ENCODE data around the gene DNAH2.

DNA sequence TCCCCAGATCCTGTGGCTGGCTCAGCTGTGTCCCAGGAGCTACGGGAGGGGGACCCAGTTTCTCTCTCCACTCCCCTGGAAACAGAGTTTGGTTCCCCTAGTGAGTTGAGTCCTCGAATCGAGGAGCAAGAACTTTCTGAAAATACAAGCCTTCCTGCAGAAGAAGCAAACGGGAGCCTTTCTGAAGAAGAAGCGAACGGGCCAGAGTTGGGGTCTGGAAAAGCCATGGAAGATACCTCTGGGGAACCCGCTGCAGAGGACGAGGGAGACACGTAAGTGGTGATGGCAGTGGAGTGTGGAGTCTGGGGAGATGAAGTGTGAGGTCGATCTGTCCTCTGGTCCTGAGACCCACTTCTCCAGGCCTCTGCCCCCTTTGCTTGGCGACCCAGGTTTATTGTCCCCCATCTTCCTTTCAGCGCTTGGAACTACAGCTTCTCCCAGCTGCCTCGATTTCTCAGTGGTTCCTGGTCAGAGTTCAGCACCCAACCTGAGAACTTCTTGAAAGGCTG is 28.7 kb upstream of the DNAH2 start:
- TF ChIP-seq MXI1 (conservative IDR thresholded peaks at IDR 0.05; ENCODE audit: poor library complexity, severe bottlenecking) (no peak), TAF1 (IDR thresholded peaks at IDR 0.05; ENCODE audit: low read depth) (no peak), EP300 (conservative IDR thresholded peaks at IDR 0.05; ENCODE audit: poor library complexity, severe bottlenecking) (no peak)
- TF ChIP-seq, protein P1, sequence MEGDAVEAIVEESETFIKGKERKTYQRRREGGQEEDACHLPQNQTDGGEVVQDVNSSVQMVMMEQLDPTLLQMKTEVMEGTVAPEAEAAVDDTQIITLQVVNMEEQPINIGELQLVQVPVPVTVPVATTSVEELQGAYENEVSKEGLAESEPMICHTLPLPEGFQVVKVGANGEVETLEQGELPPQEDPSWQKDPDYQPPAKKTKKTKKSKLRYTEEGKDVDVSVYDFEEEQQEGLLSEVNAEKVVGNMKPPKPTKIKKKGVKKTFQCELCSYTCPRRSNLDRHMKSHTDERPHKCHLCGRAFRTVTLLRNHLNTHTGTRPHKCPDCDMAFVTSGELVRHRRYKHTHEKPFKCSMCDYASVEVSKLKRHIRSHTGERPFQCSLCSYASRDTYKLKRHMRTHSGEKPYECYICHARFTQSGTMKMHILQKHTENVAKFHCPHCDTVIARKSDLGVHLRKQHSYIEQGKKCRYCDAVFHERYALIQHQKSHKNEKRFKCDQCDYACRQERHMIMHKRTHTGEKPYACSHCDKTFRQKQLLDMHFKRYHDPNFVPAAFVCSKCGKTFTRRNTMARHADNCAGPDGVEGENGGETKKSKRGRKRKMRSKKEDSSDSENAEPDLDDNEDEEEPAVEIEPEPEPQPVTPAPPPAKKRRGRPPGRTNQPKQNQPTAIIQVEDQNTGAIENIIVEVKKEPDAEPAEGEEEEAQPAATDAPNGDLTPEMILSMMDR (IDR thresholded peaks at IDR 0.05; ENCODE audit: poor library complexity, severe bottlenecking), result no peak
